Measurements from ENCODE around the gene HPX.

- TF ChIP-seq CTCF (IDR thresholded peaks at IDR 0.05; ENCODE audit: low read depth, low read length) (no peak), EZH2phosphoT487 (IDR thresholded peaks at IDR 0.05; ENCODE audit: low read depth) (no peak)
Measured at GRCh38 chr11:6397636-6398035, 43.2 kb downstream of the HPX start.
